ENCODE results near the gene FMR1.

- TF ChIP-seq CTCF (IDR thresholded peaks at IDR 0.05) (no peak), POLR2A (IDR thresholded peaks at IDR 0.05) (no peak), POLR2AphosphoS5 (IDR thresholded peaks at IDR 0.05) (no peak)
These were observed 35.7 kb upstream of the FMR1 start for GRCh38 chrX:147875866-147876596.

Data from suprapubic skin (tissue), 4 donors.